ENCODE measurements around the gene RELA. TPM values are rescaled to one million over a fixed set of nuclear protein-coding genes. Genes with fewer than 3 reads are reported as not detected.
"Not testable (repeated sequence)": the region's sequence is repeated elsewhere in the genome, so short reads cannot be mapped to it uniquely, and the experiment has no call there.

RELA gene
- total RNA-seq, 2 donors from 2014 or later, result 51.8 to 98.4 TPM

DNA sequence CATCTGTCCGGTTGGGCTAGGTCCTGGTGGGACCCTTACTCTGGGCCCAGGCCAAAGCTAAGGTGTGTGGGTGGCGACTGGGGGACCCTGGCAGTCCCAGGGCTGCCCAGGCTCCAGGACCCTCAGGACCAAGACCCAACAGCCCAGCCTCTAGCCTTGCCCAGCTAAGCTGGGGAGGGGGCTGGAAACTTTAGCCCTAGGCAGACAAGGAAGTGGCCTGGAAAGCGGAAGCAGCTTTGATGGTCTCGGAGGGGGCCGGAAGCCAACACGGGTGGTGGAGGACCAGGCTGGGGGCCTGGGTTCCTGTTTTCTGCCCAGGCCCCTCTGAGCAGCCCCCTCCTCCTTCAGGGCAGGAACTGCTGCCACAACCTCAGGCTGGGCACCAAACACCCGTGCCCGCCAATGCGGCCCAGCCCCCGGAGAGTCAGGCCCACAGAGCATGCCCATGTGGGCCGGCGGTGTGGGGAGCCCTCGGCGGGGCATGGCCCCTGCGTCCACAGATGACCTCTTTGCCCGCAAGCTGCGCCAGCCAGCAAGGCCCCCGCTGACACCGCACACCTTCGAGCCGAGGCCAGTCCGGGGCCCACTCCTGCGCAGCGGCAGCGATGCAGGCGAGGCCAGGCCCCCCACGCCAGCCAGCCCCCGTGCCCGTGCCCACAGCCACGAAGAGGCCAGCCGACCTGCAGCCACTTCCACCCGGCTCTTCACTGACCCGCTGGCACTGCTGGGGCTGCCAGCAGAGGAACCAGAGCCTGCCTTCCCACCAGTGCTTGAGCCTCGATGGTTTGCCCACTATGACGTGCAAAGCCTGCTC lies 22.0 kb downstream of the RELA start:
- no peaks in the 10 kb centered on the region for H3K27me3 ChIP-seq (replicated peaks; ENCODE audit: insufficient read depth)
- DNase-seq (ENCODE audit: low spot score), result no peak
- TF ChIP-seq POLR2A (IDR thresholded peaks at IDR 0.05) (no peak), POLR2AphosphoS5 (IDR thresholded peaks at IDR 0.05) (no peak)
- TF ChIP-seq, protein P1, sequence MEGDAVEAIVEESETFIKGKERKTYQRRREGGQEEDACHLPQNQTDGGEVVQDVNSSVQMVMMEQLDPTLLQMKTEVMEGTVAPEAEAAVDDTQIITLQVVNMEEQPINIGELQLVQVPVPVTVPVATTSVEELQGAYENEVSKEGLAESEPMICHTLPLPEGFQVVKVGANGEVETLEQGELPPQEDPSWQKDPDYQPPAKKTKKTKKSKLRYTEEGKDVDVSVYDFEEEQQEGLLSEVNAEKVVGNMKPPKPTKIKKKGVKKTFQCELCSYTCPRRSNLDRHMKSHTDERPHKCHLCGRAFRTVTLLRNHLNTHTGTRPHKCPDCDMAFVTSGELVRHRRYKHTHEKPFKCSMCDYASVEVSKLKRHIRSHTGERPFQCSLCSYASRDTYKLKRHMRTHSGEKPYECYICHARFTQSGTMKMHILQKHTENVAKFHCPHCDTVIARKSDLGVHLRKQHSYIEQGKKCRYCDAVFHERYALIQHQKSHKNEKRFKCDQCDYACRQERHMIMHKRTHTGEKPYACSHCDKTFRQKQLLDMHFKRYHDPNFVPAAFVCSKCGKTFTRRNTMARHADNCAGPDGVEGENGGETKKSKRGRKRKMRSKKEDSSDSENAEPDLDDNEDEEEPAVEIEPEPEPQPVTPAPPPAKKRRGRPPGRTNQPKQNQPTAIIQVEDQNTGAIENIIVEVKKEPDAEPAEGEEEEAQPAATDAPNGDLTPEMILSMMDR (IDR thresholded peaks at IDR 0.05), result no peak
- 77% methylated on average over 24 of the region's 35 CpGs for WGBS
- intact Hi-C loops (cut with DNase I), result no loop called here
- H3K4me1 ChIP-seq (replicated peaks), result no peaks in the 10 kb centered on the region
- H3K27ac ChIP-seq, result peak overlapping the region; percentile 19 to 26
- no peak overlapping the region for H3K4me3 ChIP-seq
- H3K9me3 ChIP-seq, result no peaks in the 10 kb centered on the region
- peaks cover 0 to 8% of the 10 kb centered on the region in 2 donors for H3K36me3 ChIP-seq

- no peaks in the 10 kb centered on the region for H3K4me1 ChIP-seq (replicated peaks)
- intact Hi-C loops (cut with DNase I), result loop anchor here (5.0 kb wide), 1 partner anchor 177 kb away; no protein-coding TSS in a partner anchor
- WGBS, result 83% methylated on average over 8 of the region's 8 CpGs
- H3K4me3 ChIP-seq, result no peak overlapping the region
- H3K36me3 ChIP-seq, result peaks cover 8% of the 10 kb centered on the region in 2 donors
- H3K27ac ChIP-seq, result peak overlapping the region; percentile 19 to 26
- H3K27me3 ChIP-seq (replicated peaks; ENCODE audit: insufficient read depth), result no peaks in the 10 kb centered on the region
- no peak for DNase-seq (ENCODE audit: low spot score)
- TF ChIP-seq POLR2AphosphoS5 (IDR thresholded peaks at IDR 0.05) (no peak), POLR2A (IDR thresholded peaks at IDR 0.05) (no peak)
- TF ChIP-seq, protein P1 (IDR thresholded peaks at IDR 0.05), result no peak
- no peaks in the 10 kb centered on the region for H3K9me3 ChIP-seq
Measured at GRCh38 chr11:65639623-65640482, 22.9 kb downstream of the RELA start.

GRCh38 chr11:65639228-65639597 lies 23.5 kb downstream of the RELA start:
- not testable (repeated sequence) for H3K4me3 ChIP-seq; H3K4me1 ChIP-seq (replicated peaks); DNase-seq (ENCODE audit: low spot score); H3K9me3 ChIP-seq; H3K27me3 ChIP-seq (replicated peaks; ENCODE audit: insufficient read depth)
- H3K36me3 ChIP-seq, result peaks cover 8 to 13% of the 10 kb centered on the region in 2 donors
- peak overlapping the region; percentile 74 to 80 for H3K27ac ChIP-seq
- 94% methylated on average over 9 of the region's 9 CpGs for WGBS
- intact Hi-C loops (cut with DNase I), result loop anchor here (5.0 kb wide), 1 partner anchor 178 kb away; no protein-coding TSS in a partner anchor

DNA sequence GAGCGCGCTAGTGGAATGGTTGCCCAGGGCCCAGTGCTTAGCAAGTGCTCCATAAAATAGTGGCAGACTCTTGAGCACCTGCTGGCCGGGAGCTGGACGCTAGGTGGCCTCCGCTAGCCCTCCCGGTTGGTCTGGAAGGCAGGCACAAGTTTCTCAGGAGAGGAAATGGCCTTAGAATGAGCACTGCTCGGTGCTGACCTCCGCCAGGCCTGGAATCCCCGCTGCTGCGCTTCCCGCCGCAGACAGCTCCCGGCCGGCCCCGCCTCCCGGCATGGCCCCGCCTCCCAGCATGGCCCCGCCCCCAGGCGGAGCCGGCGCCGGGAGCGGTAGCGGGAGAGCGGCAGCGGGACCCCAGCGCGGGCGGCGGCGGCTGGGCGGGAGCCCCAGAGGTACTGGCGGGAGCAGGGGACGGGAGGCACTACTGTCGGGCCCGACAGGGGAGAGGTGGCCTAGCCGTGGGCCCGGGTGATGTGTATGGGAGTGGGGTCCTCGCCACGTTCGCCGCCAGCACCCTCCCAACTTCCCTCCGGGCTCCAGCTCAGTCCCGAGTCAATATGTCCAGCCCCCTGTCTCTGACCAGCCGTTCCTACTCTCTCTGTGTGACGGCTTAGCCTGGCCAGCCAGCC lies 24.8 kb downstream of the RELA start, which contains the start of gene SIPA1:
Gene SIPA1, plus strand, starts transcription at position 308 of the 626 bp plus-strand sequence. CDS start 2,821 bp downstream, outside the sequence.
- Histone ChIP-seq H3K4me1 (replicated peaks) (no peaks in the 10 kb centered on the region), H3K9me3 (no peaks in the 10 kb centered on the region), H3K27ac (peak within 1 kb of the TSS; percentile 74 to 80), H3K36me3 (peaks cover 8 to 17% of the 10 kb centered on the region in 2 donors), H3K4me3 (peak within 1 kb of the TSS; percentile 43 to 56), H3K27me3 (replicated peaks; ENCODE audit: insufficient read depth) (no peaks in the 10 kb centered on the region)
- peak; percentile 53 for TF ChIP-seq POLR2AphosphoS5 (IDR thresholded peaks at IDR 0.05)
- TF ChIP-seq, protein P1 (IDR thresholded peaks at IDR 0.05), result peak in 2 of 4 experiments; percentile 40 to 46
- TF ChIP-seq POLR2A (IDR thresholded peaks at IDR 0.05), result peak; percentile 69
- 5% methylated on average over 42 of the region's 46 CpGs for WGBS
- intact Hi-C loops (cut with DNase I), result loop anchor here (5.0 kb wide), 1 partner anchor 179 kb away; no protein-coding TSS in a partner anchor
- DNase-seq (ENCODE audit: low spot score), result peak; percentile 52

All from prostate gland (tissue), 2 donors.